WERI-Rb-1 (cell line): ENCODE data around the gene THOC6.

Source experiments
- DNase-seq: peaks from one replicate; pipeline ENCODE4 v3.0.0-alpha.2; 2020
- H3K27ac ChIP-seq: fragments of 250-450 bp; sonication (Bioruptor Pico); 2 replicates; pipeline ENCODE4 v1.5.1; 2020; ENCODE audit warnings: mild to moderate bottlenecking, moderate library complexity
- H3K27me3 ChIP-seq: fragments of 250-450 bp; sonication (Bioruptor Pico); 2 replicates; pipeline ENCODE4 v1.5.1; 2021; ENCODE audit warnings: mild to moderate bottlenecking, low read depth, moderate library complexity; ENCODE audit not compliant: insufficient read depth, severe bottlenecking
- H3K36me3 ChIP-seq: fragments of 250-450 bp; sonication (Bioruptor Pico); 2 replicates; pipeline ENCODE4 v1.5.1; 2020; ENCODE audit warnings: mild to moderate bottlenecking, moderate library complexity
- H3K4me3 ChIP-seq: 2 replicates; pipeline ENCODE4 v1.5.1; 2011; ENCODE audit warnings: low read depth, mild to moderate bottlenecking, control low read depth, low read length
- H3K9me3 ChIP-seq: fragments of 250-450 bp; sonication (Bioruptor Pico); 2 replicates; pipeline ENCODE4 v1.5.1; 2021; ENCODE audit warnings: mild to moderate bottlenecking, moderate library complexity; ENCODE audit not compliant: severe bottlenecking
- CTCF ChIP-seq: IDR thresholded peaks from 2 replicates; pipeline ENCODE4 v1.5.1; 2011; ENCODE audit warnings: low read depth, mild to moderate bottlenecking, control low read depth, inconsistent platforms, low read length

The THOC6 gene

DNA sequence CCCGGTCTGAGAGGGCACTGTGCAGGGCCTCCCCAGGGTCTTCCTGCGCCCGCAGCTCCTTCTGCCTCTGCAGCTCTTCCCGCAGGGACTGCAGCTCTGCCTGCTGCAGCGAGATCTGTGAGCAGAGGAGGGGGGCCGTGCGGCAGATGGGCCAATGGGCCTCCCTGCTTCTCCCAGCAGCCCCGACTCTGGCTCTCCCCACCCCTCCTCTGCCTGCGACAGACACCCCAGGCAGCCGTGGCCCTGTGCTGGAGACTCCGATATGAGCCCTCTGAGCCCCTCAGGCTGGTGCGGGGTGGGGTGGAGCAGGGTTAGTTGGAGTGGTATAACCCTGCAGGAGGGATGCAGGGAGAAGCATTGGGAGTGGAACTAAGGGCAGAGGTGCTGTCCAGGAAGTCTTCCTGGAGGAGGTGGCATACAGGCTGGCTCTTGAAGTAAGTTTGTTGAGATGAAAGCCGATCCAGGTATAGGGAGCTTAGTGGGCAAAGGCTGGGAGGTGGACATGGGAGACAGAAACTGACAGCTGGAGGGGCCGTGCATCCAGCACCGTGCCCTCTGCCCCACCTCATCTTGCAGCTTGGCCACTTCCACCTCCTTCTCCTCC, 5.0 kb downstream of the THOC6 start:
- DNase-seq = peak; percentile 63
- TF ChIP-seq CTCF = no peak
- H3K4me3 ChIP-seq = peak overlapping the region; percentile 19
- H3K9me3 ChIP-seq = peaks cover 2% of the 10 kb centered on the region
- peaks cover 52% of the 10 kb centered on the region for H3K27me3 ChIP-seq
- peaks cover 29% of the 10 kb centered on the region for H3K36me3 ChIP-seq
- no peak overlapping the region for H3K27ac ChIP-seq

GRCh38 chr16:3029491-3030221, 5.8 kb downstream of the THOC6 start:
- no peak for DNase-seq
- Histone ChIP-seq H3K27me3 (peaks cover 59% of the 10 kb centered on the region), H3K9me3 (peaks cover 2% of the 10 kb centered on the region), H3K36me3 (peaks cover 29% of the 10 kb centered on the region), H3K27ac (no peak overlapping the region), H3K4me3 (peak overlapping the region; percentile 17)
- no peak for TF ChIP-seq CTCF

DNA sequence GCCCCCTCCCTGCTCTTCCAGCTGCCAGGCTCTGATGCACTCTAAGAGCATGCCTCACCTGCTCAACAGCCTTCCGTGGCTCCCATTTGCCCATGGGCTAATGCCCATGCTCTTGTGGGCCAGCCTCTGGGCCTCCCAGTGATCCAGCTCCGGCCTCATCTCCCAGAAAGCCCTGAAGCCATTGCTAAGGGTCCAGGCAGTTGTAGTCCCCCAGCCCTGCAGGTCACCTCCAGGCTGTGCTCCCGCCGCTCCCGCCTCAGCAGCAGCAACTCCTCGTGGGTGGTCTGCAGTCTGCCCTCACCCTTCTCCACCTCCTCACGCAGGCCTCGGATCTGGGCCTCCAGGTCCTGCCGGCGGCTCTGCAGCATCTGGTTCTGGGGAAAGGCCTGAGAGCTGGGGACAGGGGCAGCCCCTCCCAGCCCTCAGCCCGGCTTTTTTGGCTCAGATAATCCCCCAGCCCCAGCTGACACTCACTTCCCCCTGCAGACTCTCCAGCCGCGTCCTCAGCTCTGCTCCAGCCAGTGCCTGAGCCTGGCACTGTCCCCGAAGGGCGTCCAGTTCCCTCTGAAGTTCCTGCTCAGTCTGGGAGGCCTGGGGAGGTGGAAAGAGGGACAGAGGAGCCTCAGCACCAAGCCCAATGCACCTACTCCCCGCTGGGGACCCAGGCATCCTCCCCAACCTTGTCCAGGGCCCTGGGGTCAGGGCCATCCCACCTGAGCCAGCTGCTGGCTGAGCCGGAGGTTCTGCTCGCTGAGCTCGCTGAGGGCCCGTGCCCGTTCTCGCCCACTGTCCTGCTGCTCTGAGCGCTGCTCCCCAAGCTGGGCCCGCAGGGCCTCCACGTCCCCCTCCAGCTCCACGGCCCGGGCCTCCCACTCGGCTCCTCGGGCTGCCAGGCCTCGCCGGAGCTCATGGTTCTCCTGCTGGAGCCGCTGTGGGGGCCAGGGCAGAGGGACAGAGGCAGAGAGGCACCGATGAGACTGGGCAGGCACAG, 6.7 kb downstream of the THOC6 start:
- H3K9me3 ChIP-seq = peaks cover 2% of the 10 kb centered on the region
- H3K27me3 ChIP-seq = peaks cover 65% of the 10 kb centered on the region
- DNase-seq = no peak
- no peak for TF ChIP-seq CTCF
- no peak overlapping the region for H3K4me3 ChIP-seq
- no peak overlapping the region for H3K27ac ChIP-seq
- H3K36me3 ChIP-seq = peaks cover 23% of the 10 kb centered on the region

- Histone ChIP-seq H3K36me3 (peaks cover 2% of the 10 kb centered on the region; the same call in 1 of the 2 replicates), H3K27me3 (peaks cover 84% of the 10 kb centered on the region), H3K9me3 (peaks cover 2% of the 10 kb centered on the region), H3K4me3 (no peak overlapping the region), H3K27ac (no peak overlapping the region)
- TF ChIP-seq CTCF = no peak
- no peak for DNase-seq
Observed at GRCh38 chr16:3032624-3033023, 8.8 kb downstream of the THOC6 start.

DNA sequence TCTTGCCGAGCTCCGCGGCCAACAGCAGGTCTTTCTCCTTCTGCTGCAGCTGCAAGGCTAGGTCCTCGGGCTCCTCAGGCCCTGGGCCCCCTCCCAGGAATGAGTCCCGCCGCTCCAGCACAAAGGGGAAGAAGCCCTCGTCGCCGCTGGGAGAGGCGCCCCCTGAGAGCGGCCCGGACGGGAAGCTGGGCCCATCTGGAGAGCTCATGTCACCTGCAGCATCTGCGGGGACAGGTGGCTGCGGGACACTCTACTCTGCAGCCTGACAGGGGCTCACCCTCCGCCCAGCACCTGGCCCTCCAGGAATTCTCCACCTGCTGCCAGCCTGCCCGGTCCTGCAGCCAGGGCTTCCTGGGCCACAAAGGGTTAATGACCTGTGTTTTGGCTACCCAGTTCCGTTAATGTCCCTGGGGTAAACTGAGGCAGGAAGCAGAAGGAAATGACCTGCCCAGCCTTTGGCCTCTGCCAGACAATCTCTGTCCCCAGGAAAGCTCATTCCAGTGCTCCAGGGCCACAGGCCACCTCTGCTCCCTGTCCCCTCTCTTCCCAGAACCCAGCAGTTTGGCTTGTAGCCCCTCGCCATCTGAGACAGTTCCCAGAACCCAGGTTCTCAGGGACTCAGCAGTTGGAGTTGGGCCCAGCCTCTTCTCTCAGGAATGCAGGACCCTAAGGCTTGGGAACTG, 11.6 kb downstream of the THOC6 start:
- no peak for TF ChIP-seq CTCF
- peaks cover 88% of the 10 kb centered on the region for H3K27me3 ChIP-seq
- H3K27ac ChIP-seq = no peak overlapping the region
- no peak for DNase-seq
- no peak overlapping the region for H3K4me3 ChIP-seq
- no peaks in the 10 kb centered on the region for H3K36me3 ChIP-seq
- H3K9me3 ChIP-seq = peaks cover 5% of the 10 kb centered on the region
